Spleen (tissue), 11 donors: ENCODE data around the gene EXOC4. TPM values are rescaled to one million over a fixed set of nuclear protein-coding genes. Genes with fewer than 3 reads are reported as not detected.

Experiments used
- DNase-seq: peaks from one replicate; pipeline ENCODE4 v3.0.0-alpha.2; 2020
- H3K27ac ChIP-seq, 8 donors: fragments of 200-600 bp; sonication (generic) in 7 of 8; 1 replicate in 4 of 8; 2 replicates in 4 of 8; pipeline versions ENCODE4 v1.5.0 to v1.8.0; 2016 to 2021; ENCODE audit warnings: inconsistent platforms in 4 of 8, mild to moderate bottlenecking in 4 of 8, moderate library complexity in 1 of 8
- H3K27me3 ChIP-seq, 7 donors: fragments of 200-600 bp; sonication (generic) in 6 of 7; replicated peaks in 1 of 7; 1 replicate in 4 of 7; 2 replicates in 3 of 7; pipeline versions ENCODE4 v1.5.0 to v1.8.0; 2016 to 2021; ENCODE audit warnings: inconsistent platforms in 3 of 7, mild to moderate bottlenecking in 1 of 7
- H3K36me3 ChIP-seq, 6 donors: fragments of 200-600 bp; sonication (generic) in 5 of 6; 1 replicate in 4 of 6; 2 replicates in 2 of 6; pipeline versions ENCODE4 v1.5.0 to v1.8.0; 2016 to 2021; ENCODE audit warnings: inconsistent platforms in 2 of 6
- H3K4me1 ChIP-seq, 6 donors: fragments of 200-600 bp; sonication (generic) in 5 of 6; 1 replicate in 3 of 6; 2 replicates in 3 of 6; pipeline versions ENCODE4 v1.5.0 to v1.8.0; 2016 to 2021; ENCODE audit warnings: inconsistent platforms in 3 of 6
- H3K4me3 ChIP-seq, 8 donors: fragments of 200-600 bp; sonication (generic) in 7 of 8; 1 replicate in 4 of 8; 2 replicates in 4 of 8; pipeline versions ENCODE4 v1.5.0 to v1.8.0; 2016 to 2021; ENCODE audit warnings: inconsistent platforms in 4 of 8, mild to moderate bottlenecking in 4 of 8, moderate library complexity in 2 of 8
- H3K9me3 ChIP-seq, 8 donors: fragments of 200-600 bp; sonication (generic) in 7 of 8; 1 replicate in 4 of 8; 2 replicates in 4 of 8; pipeline versions ENCODE4 v1.5.0 to v1.8.0; 2016 to 2021; ENCODE audit warnings: inconsistent platforms in 4 of 8
- POLR2A ChIP-seq, 3 donors: fragments of 450-650 bp; IDR thresholded peaks; one replicate each; pipeline ENCODE4 v1.5.1; 2017; ENCODE audit warnings: antibody characterized with exemption in 3 of 3, mild to moderate bottlenecking in 1 of 3
- POLR2AphosphoS5 ChIP-seq, 3 donors: sonication (generic); formaldehyde crosslinking; IDR thresholded peaks; one replicate each; pipeline ENCODE4 v1.5.1; 2017; ENCODE audit warnings: antibody characterized with exemption in 3 of 3
- WGBS, 5 donors: extraction: QIAGEN DNeasy Blood & Tissue Kit in 3 of 5; methylation state at CpG; one replicate each; pipeline versions ENCODE4 v1.1.5 to v1.1.7; 2013 to 2018; 5-methylcytosine and 5-hydroxymethylcytosine counted together
- intact Hi-C: fragments of 100-400 bp; cut with DNase I; formaldehyde crosslinking; loops from one replicate; pipeline ENCODE4 v1.15.0; 2023; ENCODE audit warnings: low total_unique reads
- polyA plus RNA-seq, 3 donors: library from polyadenylated mRNA; stranded (reverse); fragments of 200-250 nt; gene quantifications; one replicate each; pipeline ENCODE4 v1.2.1, GENCODE V29; 2013
- total RNA-seq, 7 donors: library from RNA; depleted of rRNA in 3 of 7; stranded (reverse); fragments of >200 nt in 3 of 7; fragmentation: NEBNext Ultra II Directional in 4 of 7; extraction: Animal tissue kit (Norgen Biotek cat#: 25700) in 4 of 7; gene quantifications; one replicate each; pipeline versions ENCODE4 v1.1.0 to v1.2.1, GENCODE V29; 2016 to 2021
- TF ChIP-seq, protein P1 (sequence below), 11 experiments: fragments of 200-600 bp in 7 of 11; fragments of 450-650 bp in 4 of 11; sonication (generic) in 4 of 11; IDR thresholded peaks in 8 of 11; conservative IDR thresholded peaks in 3 of 11; 1 replicate in 7 of 11; 2 replicates in 4 of 11; pipeline versions ENCODE4 v1.4.0 to v1.8.0; 2016 to 2021; ENCODE audit warnings: antibody characterized with exemption in 11 of 11, inconsistent platforms in 4 of 11, mild to moderate bottlenecking in 1 of 11
- donor health status: healthy with polysubstance abuse.
- donor health status: DM: no; HTN: no; CAD: no; lungs with moderate emphysema.
- donor health status: DM: no; HTN: no; CAD: no.
- donor health status: Bipolar disorder and iron deficiency.
- donor health status: healthy.
- donor health status: DM: no; HTN: no; CAD: no.
- donor health status: DM: yes; HTN: yes; CAD: no.

Gene EXOC4
- total and polyA plus RNA-seq, 10 donors: 14.1 to 138 (median 102) TPM

DNA sequence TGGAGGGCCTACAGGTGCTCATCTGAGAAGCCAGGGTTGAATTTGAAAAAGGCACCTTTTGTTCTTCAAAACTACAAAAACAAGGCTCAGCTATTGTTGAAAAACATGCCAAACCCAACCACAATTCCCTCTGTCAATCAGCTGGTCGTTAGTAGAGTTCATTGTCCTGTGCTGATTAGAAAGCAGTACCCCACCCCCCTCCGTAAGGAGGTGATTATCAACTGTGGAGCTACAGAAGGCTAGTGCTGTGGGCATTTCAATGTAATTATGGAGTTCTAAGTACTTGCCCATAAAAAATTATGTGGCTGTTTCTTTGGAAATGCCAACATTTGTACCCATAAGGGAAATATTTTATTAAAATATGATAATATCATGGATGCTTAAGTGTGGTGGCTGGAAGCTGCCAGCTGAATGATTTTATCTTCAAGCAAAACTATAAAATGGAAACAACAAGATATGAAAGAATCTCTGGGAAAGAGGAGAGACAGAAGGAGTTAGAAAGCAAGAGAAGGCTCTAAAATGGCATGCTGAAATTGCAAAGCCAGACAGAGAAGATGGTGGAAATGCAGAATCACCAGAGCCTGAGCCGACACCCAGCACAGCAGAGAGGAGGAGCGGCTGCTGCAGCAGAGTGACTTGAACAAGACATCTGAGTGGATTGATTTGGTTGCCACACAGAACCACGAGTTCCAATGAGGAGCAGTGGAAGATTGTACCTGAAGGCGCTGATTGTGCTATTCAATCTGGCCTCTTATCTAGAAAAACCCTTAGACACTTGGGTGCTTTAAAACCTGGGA lies 694.8 kb downstream of the EXOC4 start:
- no peaks in the 10 kb centered on the region for H3K27me3 ChIP-seq
- no peaks in the 10 kb centered on the region for H3K9me3 ChIP-seq
- WGBS, 5 donors: 85 to 95% (median 94%) methylated on average over 6 of the region's 6 CpGs
- peaks cover 0 to 32% (median under 1%) of the 10 kb centered on the region in 6 donors for H3K36me3 ChIP-seq
- intact Hi-C loops: no loop called here
- no peaks in the 10 kb centered on the region for H3K4me1 ChIP-seq
- no peak for DNase-seq
- H3K27ac ChIP-seq: no peak overlapping the region
- no peak overlapping the region for H3K4me3 ChIP-seq
- TF ChIP-seq POLR2AphosphoS5 (IDR thresholded peaks at IDR 0.05) (no peak), POLR2A (IDR thresholded peaks at IDR 0.05) (no peak)
- TF ChIP-seq, protein P1, sequence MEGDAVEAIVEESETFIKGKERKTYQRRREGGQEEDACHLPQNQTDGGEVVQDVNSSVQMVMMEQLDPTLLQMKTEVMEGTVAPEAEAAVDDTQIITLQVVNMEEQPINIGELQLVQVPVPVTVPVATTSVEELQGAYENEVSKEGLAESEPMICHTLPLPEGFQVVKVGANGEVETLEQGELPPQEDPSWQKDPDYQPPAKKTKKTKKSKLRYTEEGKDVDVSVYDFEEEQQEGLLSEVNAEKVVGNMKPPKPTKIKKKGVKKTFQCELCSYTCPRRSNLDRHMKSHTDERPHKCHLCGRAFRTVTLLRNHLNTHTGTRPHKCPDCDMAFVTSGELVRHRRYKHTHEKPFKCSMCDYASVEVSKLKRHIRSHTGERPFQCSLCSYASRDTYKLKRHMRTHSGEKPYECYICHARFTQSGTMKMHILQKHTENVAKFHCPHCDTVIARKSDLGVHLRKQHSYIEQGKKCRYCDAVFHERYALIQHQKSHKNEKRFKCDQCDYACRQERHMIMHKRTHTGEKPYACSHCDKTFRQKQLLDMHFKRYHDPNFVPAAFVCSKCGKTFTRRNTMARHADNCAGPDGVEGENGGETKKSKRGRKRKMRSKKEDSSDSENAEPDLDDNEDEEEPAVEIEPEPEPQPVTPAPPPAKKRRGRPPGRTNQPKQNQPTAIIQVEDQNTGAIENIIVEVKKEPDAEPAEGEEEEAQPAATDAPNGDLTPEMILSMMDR (IDR thresholded peaks at IDR 0.05 in 8 of 11, conservative IDR thresholded peaks at IDR 0.05 in 3 of 11): no peak

DNA sequence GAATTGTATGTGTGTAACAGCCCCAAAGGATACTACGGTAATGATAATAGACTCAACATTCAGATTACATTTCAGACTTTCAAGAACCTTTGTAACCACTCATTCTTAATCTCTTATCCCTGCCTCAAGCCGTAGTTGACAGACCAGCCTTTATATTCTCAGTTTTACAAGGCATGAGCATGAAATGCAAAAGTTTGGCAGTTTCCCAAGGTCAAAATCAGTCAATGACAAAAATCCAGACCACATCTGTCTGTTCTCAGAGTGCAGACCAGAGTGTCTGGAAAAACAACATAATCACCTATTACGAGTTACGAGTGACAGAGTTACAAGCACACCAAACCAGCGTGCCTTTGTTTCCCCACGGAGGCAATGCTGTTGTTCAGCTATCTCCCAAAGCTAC lies 695.7 kb downstream of the EXOC4 start:
- Histone ChIP-seq H3K9me3 (no peaks in the 10 kb centered on the region), H3K4me1 (no peaks in the 10 kb centered on the region), H3K27ac (no peak overlapping the region), H3K36me3 (peaks cover 0 to 32% (median 0%) of the 10 kb centered on the region in 6 donors), H3K4me3 (no peak overlapping the region), H3K27me3 (no peaks in the 10 kb centered on the region)
- 88 to 93% (median 89%) methylated on average over 6 of the region's 6 CpGs for WGBS, 5 donors
- intact Hi-C loops: no loop called here
- no peak for DNase-seq
- no peak for TF ChIP-seq POLR2A (IDR thresholded peaks at IDR 0.05)
- TF ChIP-seq, protein P1 (IDR thresholded peaks at IDR 0.05 in 8 of 11, conservative IDR thresholded peaks at IDR 0.05 in 3 of 11): no peak
- no peak for TF ChIP-seq POLR2AphosphoS5 (IDR thresholded peaks at IDR 0.05)

DNA sequence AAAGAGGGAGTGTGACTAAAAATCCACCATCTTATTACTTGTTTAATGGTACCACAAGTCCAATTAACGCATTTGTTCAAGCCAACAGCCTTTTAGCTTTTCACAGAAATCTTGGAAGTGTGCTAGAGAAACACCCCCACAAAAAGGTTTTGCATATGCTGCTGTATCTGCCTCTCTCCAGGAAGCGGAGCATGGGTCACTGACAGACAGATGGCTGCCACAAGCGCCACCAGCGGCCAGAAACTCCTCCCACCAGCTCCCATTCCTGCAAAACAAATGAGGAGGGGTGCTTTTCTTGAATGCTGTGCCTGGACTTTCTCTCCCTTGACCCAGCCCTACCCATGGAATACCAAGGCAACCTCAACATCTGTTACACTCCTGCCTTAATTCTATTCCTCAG lies 698.0 kb downstream of the EXOC4 start:
- no peak for DNase-seq
- WGBS, 5 donors: 77 to 91% (median 83%) methylated on average over 4 of the region's 4 CpGs
- intact Hi-C loops: no loop called here
- H3K36me3 ChIP-seq: peaks cover 0 to 46% (median 2%) of the 10 kb centered on the region in 6 donors
- no peak for TF ChIP-seq POLR2A (IDR thresholded peaks at IDR 0.05)
- no peak for TF ChIP-seq POLR2AphosphoS5 (IDR thresholded peaks at IDR 0.05)
- TF ChIP-seq, protein P1 (IDR thresholded peaks at IDR 0.05 in 8 of 11, conservative IDR thresholded peaks at IDR 0.05 in 3 of 11): no peak
- H3K4me3 ChIP-seq: no peak overlapping the region
- H3K4me1 ChIP-seq: no peaks in the 10 kb centered on the region
- H3K27ac ChIP-seq: no peak overlapping the region
- no peaks in the 10 kb centered on the region for H3K27me3 ChIP-seq
- peaks cover 0 to 10% (median 4%) of the 10 kb centered on the region in 8 donors for H3K9me3 ChIP-seq

DNA sequence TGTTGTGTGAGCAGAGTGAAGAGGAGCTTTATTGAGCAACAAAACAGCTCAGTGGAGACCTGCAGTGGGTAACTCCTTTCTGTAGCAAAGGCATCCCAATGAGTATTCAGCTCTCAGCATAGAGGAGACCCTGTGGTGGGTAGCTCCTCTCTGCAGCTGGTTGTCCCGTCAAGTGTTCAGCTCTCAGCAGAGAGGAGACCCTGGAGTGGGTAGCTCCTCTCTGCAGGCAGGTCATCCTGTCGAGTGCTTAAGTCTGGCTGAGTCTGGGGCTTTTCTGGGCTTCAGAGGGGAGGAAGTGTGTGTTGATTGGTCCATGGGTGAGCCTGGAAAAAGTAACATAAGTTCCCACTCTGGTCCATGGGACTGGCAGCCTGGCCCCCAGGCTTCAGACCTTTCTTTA lies 702.3 kb downstream of the EXOC4 start:
- no peak for DNase-seq
- H3K27ac ChIP-seq: no peak overlapping the region
- H3K9me3 ChIP-seq: peaks cover 0 to 10% (median 4%) of the 10 kb centered on the region in 8 donors
- H3K4me1 ChIP-seq: peaks cover 0 to 5% (median 0%) of the 10 kb centered on the region in 6 donors
- H3K36me3 ChIP-seq: peaks cover 0 to 28% (median 2%) of the 10 kb centered on the region in 6 donors
- intact Hi-C loops: no loop called here
- WGBS, 5 donors: 94 to 100% (median 97%) methylated on average over 2 of the region's 2 CpGs
- no peaks in the 10 kb centered on the region for H3K27me3 ChIP-seq
- H3K4me3 ChIP-seq: no peak overlapping the region
- no peak for TF ChIP-seq POLR2A (IDR thresholded peaks at IDR 0.05)
- TF ChIP-seq POLR2AphosphoS5 (IDR thresholded peaks at IDR 0.05): no peak
- TF ChIP-seq, protein P1 (IDR thresholded peaks at IDR 0.05 in 8 of 11, conservative IDR thresholded peaks at IDR 0.05 in 3 of 11): no peak
